ENCODE measurements around the gene DDOST.

DDOST gene

GRCh38 chr1:20658166-20658915 lies 2.8 kb downstream of the DDOST start:
- DNase-seq: no peak

- no peak for DNase-seq
Measured at GRCh38 chr1:20657024-20657423, 4.1 kb downstream of the DDOST start.

- DNase-seq: no peak
Measured at GRCh38 chr1:20654104-20654690, 7.0 kb downstream of the DDOST start.

DNA sequence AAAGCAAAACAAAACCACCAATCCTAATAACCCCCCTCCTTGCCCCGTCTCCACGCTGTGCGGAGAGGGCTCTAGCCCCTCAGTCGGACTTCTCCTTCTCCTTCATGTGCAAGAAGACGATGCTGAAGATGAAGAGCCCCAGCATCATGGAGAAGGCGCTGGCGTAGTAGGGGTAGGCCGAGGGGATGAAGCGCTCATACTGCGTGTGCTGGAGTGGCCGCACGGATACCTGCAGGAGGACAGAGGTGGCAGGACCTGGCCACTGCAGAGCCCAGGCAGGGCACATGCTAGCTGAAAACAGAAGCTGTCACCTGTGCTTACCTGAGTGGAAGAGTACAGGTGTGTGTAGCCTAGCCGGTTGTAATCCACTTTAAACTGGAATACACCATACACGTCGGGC lies 8.9 kb downstream of the DDOST start:
- no peak for DNase-seq

DNA sequence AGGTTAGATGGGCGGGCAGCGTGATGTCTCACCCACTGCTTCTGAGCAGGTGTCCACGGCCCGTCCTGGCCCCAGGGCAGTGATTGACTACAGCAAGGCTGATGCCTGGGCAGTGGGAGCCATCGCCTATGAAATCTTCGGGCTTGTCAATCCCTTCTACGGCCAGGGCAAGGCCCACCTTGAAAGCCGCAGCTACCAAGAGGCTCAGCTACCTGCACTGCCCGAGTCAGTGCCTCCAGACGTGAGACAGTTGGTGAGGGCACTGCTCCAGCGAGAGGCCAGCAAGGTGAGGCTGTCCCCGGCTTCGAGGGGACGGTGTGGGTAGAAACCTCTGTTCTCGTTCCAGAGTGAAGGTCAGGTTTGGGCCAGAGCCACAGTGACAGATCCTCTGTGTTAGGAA lies 12.2 kb downstream of the DDOST start:
- DNase-seq: no peak

DNA sequence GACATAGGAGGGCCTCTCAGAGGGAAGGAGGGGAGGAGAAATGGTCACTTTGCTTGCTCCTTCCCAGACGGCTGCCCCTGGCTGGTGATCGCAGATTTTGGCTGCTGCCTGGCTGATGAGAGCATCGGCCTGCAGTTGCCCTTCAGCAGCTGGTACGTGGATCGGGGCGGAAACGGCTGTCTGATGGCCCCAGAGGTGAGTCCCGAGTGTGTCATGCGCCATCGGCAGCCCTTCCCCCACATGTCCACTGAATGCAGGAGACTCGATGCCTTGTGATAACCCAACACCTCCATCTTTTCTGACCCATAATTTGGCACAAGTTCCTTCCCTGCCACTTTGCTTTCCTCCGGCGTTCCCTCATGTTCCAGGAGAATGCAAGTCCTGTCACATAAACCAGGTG lies 12.7 kb downstream of the DDOST start:
- DNase-seq: no peak

DNA sequence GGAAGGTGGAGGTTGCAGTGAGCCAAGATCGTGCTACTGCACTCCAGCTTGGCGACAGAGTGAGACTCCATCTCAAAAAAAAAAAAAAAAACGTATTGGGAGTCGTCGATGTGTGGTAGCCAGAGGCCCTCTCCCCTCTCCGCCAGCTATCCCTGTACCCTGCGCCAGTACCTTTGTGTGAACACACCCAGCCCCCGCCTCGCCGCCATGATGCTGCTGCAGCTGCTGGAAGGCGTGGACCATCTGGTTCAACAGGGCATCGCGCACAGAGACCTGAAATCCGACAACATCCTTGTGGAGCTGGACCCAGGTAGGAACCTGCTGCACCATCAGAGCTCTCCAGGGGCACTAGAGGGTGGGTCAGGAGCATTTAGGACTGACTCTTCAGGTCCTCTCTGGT lies 15.8 kb downstream of the DDOST start:
- DNase-seq: no peak

DNA sequence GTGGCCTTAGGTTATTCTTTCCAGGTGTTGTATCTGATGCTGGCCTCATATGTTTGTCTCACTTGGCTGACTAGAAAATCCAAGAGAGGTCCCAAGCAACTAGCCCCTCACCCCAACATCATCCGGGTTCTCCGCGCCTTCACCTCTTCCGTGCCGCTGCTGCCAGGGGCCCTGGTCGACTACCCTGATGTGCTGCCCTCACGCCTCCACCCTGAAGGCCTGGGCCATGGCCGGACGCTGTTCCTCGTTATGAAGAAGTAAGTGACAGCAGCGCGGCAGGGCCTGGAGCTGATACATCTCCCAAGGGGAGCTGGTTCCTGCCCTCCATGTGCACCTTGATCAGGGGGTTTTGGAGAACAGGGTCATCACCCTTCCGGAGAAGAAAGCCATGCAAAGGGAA lies 16.8 kb downstream of the DDOST start:
- DNase-seq: no peak

DNA sequence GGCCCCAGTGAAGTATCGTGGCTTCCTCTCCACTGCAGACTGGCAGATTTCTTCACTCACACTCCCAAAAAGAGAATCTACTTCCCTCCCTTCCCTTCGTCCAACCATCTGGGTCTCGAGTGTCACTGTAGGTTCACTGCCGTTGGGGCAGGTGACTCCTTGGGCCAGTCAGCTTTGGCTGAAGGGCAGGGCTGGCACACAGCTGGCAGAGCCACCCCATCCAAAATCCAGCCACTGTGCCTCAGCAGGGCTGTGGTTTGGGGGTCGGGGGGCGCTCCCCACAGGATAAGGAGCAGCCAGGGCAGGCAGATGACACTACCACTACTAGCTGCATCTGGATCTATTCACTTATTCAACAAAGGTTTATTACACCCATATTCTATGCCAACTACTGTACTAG lies 18.1 kb downstream of the DDOST start:
- DNase-seq: no peak

- no peak for DNase-seq
Measured at GRCh38 chr1:20641975-20642374, 19.2 kb downstream of the DDOST start.

DNA sequence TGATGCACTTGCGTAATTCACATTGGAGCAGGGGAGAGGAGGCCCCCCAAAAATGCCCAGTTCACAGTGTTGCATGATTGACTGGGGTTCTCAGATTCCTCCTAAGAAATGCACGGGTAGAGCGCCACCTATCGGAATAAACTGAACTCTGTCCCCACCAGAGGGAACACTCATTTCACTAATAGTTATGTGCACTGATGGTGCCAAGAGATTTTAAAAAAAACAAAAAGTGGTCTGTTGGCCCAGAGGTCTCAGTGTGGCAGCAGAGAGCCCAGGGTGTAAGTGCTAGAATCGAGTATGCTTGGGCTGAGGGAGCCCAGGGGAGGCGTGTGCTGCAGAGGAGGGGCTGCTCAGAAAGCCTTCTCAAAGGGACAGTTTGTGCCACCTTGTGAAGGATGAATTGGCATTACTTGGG lies 21.0 kb downstream of the DDOST start:
- DNase-seq: peak; percentile 1

DNA sequence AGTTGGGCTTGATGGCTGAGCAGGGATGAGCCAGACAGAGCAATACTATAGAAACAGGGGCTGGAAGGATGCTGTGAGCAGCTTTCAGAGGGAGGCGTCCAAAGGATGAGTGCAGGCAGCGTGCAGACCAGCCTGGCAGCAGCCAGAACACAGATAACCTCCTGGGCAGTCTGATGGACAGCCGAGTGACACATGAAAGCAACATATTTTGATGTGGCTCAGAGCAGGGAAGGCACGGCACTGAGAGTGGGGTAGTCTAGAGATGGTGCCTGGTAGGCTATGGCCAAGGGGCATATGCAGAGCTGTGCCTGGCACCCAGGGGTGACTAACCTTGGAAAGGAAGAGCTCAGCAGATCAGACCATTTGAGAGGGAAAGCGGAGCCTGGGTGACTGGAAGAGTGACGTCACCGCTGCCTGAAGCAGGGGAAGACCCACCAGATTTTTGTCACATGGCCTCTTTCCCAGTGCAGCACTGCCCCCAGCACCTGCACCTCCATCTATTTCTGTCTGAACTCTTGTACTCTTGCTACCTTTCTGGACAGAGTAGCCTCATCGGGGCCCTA lies 24.3 kb downstream of the DDOST start:
- DNase-seq: no peak

- no peak for DNase-seq
Measured at GRCh38 chr1:20634594-20635084, 26.5 kb downstream of the DDOST start.

DNA sequence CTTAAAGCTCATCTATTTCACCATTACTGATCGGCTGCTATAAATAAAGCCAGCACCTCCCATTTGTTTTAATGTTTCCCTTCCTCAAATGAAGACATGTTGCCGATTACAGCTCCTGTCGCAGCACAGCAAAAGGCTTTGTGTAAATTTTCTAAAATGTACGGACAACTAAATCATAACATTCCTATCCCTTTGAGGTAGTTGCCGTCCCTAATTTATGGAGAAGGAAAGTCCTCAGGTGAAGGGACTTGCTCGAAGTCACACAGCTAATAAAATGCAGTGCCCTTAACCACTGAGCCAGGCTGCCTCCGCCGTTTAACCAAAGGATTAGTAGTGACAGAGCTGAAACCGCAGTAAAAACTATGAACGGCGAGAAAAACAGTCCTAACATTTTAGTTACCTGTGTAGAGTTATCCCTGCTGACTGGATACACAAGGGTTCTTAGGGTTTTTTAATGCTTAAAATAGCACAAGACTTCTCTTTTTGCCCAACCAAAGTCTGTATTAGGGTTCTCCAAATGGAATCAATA lies 27.0 kb downstream of the DDOST start:
- peak; percentile 43 for DNase-seq

- DNase-seq: peak; percentile 49
Measured at GRCh38 chr1:20633190-20634064, 27.7 kb downstream of the DDOST start, which contains the start of gene PINK1. Gene PINK1, plus strand, starts transcription at chr1:20633458. Its CDS starts 91 bp downstream, at chr1:20633549.

DNA sequence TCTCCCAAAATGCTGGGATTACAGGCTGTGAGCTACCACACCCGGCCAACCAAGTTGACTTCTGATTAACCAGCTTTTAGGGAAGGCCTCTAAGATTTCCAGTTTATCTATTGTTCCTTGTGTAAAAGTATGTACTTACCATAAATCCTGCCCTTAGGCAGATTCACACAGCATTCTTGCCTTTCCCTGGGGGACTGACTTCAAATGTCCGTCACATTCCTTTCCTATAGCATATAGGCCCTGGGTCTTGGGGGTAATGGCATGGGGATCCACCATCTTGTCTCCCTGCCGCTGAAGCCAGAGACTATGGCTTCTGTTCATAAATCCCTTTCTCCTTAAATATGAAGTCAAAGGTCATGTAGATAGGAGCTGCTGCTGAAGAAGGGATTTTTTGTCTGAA lies 28.8 kb downstream of the DDOST start:
- no peak for DNase-seq

DNA sequence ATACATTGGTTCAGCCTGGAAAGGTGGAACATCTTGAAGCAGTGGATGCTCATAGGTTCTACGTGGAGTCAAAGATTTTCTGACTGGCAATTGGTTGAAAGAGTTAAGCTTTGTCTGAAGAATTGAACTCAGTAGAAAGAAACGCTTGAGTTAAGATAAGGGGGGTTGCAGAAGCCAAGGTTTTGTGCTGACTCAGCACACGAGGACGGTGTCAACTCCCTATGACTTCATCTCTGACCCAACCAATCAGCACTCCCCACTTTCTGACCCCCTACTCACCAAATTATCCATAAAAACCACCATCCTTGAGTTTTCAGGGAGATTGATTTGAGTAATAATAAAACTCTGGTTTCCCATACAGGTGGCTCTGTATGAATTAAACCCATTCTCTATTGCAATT lies 30.4 kb downstream of the DDOST start:
- no peak for DNase-seq

DNA sequence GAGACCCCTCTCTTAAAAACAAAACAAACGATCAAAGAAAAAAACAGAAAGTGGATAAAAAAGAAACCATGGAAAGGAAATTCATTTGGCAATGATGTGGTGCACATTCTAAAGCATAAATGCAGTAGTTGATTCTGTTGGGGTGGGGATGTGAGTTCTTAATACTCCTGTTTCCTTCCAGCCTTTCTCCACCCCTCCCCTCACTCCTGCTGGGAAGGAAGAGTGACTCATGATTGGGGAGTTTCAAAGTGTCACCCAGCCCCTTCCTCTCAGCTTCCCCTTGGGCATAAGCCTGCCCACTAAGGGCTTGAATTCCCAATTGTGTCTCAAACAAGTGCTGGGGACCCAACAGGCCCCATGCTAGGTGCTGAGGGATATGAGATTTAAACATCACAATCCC lies 34.6 kb downstream of the DDOST start:
- DNase-seq: no peak

DNA sequence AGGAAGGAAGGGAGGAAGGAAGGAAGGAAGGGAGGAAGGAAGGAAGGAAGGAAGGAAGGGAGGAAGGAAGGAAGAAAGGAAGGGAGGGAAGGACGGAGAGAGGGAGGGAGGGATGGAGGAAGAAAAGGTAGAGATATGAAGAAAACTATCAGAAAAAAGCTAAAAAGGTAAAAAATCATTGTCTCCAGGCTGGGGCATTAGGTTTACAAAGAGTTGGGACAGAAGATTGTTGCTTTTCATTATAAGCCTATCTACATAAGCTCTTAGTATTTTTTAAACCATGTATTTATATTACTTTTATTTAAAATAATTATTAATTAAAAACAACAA lies 35.1 kb downstream of the DDOST start:
- no peak for DNase-seq

DNA sequence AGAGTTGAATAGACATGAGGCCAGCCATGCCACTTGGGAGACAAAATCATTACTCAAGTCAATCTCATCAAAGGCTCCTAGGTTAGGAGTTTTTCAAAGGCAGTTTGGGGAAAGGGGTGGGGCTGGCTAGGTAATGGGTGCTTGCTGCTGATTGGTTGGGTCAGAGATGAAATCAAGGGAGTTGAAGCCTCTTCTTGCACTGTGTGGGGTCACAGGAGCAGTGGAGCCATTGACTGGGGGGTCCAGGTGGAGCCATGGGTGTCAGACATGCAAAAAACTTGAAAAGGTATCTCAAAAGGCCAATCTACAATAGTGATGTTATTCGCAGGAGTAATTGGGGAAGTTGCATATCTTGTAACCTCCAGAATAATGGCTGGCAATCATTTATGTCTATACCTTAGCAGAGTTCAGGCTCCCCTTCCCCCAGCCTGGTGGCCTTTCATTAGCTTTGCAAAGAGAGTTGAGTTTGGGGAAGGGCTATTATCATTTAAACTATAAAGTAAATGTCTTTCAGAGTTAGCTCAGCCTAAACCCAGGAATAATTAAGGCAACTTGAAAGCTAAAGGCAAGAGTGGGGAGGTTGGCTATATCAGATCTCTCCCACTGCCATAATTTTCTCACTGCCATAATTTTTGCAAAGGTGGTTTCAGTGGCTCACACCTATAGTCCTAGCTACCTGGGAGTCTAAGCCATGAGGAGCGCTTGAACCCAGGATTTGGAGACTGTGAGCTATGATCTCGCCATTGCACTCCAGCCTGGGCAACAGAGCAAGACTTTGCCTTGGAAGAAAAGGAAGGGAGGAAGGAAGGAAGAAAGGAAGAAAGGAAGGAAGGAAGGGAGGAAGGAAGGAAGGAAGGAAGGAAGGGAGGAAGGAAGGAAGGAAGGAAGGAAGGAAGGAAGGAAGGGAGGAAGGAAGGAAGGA lies 35.7 kb downstream of the DDOST start:
- no peak for DNase-seq

GRCh38 chr1:20624709-20625108 lies 36.5 kb downstream of the DDOST start:
- no peak for DNase-seq

DNA sequence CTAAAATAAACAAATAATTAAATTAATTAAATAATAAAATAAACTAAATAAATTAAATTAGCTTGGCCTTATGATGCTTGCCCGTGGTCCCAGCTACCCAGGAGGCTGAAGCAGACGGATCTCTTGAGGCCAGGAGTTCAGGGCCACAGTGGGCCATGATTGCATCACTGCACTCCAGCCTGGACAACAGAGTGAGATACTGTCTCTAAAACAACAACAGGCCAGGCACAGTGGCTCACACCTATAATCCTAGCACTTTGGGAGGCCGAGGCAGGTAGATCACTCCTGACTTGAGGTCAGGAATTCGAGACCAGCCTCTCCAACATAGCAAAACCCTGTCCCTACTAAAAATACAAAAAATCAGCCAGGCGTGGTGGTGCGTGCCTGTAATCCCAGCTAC lies 40.2 kb downstream of the DDOST start:
- no peak for DNase-seq

All from SHP77 treated with DMSO at 0.1 percent for 48 hours (cell line).